ENCODE data around the gene ESYT3. TPM values are rescaled to one million over a fixed set of nuclear protein-coding genes. Genes with fewer than 3 reads are reported as not detected.

Gene ESYT3
- total and polyA plus RNA-seq, 8 donors, result 0.95 to 2.8 (median 1.4) TPM

DNA sequence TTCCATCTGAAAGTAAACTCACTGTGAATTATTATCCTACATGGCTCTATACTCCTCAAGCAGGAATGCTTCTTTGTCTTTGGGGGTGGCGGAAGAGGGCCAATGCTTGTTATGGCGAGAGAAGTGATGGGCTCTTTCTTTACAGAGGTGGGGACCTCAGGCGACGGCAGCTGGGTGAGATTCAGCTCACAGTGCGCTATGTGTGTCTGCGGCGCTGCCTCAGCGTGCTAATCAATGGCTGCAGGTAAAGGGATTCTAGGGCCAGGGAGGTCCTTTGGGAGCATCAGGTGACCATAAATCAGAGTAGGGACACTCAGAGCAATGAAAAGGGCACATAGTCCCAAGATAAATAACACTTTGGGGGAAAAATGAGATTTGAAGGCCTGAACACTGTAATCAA, 39.0 kb downstream of the ESYT3 start:
- no peak for FAIRE-seq
- H3K9me3 ChIP-seq, result no peaks in the 10 kb centered on the region
- no peaks in the 10 kb centered on the region for H3K27me3 ChIP-seq
- no peaks in the 10 kb centered on the region for H3K4me1 ChIP-seq
- ATAC-seq, result no peak
- H3K4me3 ChIP-seq, result no peak overlapping the region
- intact Hi-C loops (cut with DNase I), result no loop called here
- H3K36me3 ChIP-seq, result no peaks in the 10 kb centered on the region
- TF ChIP-seq, protein P1, sequence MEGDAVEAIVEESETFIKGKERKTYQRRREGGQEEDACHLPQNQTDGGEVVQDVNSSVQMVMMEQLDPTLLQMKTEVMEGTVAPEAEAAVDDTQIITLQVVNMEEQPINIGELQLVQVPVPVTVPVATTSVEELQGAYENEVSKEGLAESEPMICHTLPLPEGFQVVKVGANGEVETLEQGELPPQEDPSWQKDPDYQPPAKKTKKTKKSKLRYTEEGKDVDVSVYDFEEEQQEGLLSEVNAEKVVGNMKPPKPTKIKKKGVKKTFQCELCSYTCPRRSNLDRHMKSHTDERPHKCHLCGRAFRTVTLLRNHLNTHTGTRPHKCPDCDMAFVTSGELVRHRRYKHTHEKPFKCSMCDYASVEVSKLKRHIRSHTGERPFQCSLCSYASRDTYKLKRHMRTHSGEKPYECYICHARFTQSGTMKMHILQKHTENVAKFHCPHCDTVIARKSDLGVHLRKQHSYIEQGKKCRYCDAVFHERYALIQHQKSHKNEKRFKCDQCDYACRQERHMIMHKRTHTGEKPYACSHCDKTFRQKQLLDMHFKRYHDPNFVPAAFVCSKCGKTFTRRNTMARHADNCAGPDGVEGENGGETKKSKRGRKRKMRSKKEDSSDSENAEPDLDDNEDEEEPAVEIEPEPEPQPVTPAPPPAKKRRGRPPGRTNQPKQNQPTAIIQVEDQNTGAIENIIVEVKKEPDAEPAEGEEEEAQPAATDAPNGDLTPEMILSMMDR (IDR thresholded peaks at IDR 0.05), result no peak
- H3K27ac ChIP-seq, result no peak overlapping the region
- DNase-seq, result no peak
- 97 to 98% methylated on average over 8 of the region's 8 CpGs for WGBS, 2 donors

GRCh38 chr3:138474163-138474562, 39.7 kb downstream of the ESYT3 start:
- no peaks in the 10 kb centered on the region for H3K4me1 ChIP-seq
- TF ChIP-seq, protein P1 (IDR thresholded peaks at IDR 0.05), result no peak
- no peak for DNase-seq
- intact Hi-C loops (cut with DNase I), result no loop called here
- ATAC-seq, result no peak
- H3K9me3 ChIP-seq, result no peaks in the 10 kb centered on the region
- no peak for FAIRE-seq
- 86% methylated on average over 6 of the region's 6 CpGs for WGBS, 2 donors
- H3K27ac ChIP-seq, result no peak overlapping the region
- H3K36me3 ChIP-seq, result no peaks in the 10 kb centered on the region
- no peak overlapping the region for H3K4me3 ChIP-seq
- no peaks in the 10 kb centered on the region for H3K27me3 ChIP-seq

GRCh38 chr3:138476526-138476925, 42.1 kb downstream of the ESYT3 start:
- Histone ChIP-seq H3K27ac (no peak overlapping the region), H3K4me1 (no peaks in the 10 kb centered on the region), H3K36me3 (no peaks in the 10 kb centered on the region), H3K4me3 (no peak overlapping the region), H3K9me3 (no peaks in the 10 kb centered on the region), H3K27me3 (no peaks in the 10 kb centered on the region)
- WGBS, 2 donors, result 92% methylated on average over 2 of the region's 2 CpGs
- ATAC-seq (no peak), DNase-seq (no peak), FAIRE-seq (no peak)
- TF ChIP-seq, protein P1 (IDR thresholded peaks at IDR 0.05), result no peak
- intact Hi-C loops (cut with DNase I), result no loop called here

DNA sequence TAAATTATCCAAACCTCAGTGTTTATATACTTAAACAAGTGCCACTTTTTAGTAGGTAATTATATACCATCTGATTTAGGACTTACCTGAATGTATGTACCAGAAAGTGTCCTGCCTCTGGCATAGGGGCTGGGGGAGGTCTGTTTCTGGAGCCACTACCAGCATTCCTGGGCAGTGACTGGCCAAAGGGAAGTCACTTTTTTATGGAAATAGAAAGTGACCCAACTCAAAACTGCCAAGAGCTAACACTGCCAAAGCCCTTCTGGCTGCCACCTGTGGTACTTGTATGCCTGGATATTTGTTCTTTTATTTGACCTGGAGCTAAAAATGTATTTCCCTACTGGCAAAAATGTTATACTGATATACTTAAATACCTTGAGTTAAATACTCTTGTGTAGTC, 42.7 kb downstream of the ESYT3 start:
- TF ChIP-seq, protein P1 (IDR thresholded peaks at IDR 0.05), result no peak
- ATAC-seq (no peak), DNase-seq (no peak), FAIRE-seq (no peak)
- H3K9me3 ChIP-seq, result no peaks in the 10 kb centered on the region
- no peaks in the 10 kb centered on the region for H3K27me3 ChIP-seq
- intact Hi-C loops (cut with DNase I), result no loop called here
- H3K4me3 ChIP-seq, result no peak overlapping the region
- H3K4me1 ChIP-seq, result no peaks in the 10 kb centered on the region
- H3K27ac ChIP-seq, result no peak overlapping the region
- no peaks in the 10 kb centered on the region for H3K36me3 ChIP-seq

DNA sequence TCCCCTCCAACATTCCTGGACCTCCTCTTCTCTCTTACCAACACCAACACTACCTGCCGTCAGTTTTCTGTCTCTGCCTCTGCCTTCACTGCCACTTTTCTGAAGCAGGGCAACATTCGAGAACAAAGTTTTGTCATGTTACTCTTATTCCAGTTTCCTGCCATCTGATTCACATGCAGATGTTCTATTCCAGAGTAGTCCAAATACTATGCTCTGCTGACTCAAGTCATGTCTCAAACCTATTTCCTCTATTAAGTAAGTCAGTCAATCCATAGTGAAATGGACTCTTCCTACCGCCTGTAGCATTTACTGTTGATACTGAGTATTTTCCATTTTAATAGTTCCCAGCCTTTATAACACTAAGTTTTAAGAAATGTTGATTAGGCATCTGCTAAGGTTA, 43.4 kb downstream of the ESYT3 start:
- intact Hi-C loops (cut with DNase I), result no loop called here
- Histone ChIP-seq H3K4me3 (no peak overlapping the region), H3K9me3 (no peaks in the 10 kb centered on the region), H3K4me1 (no peaks in the 10 kb centered on the region), H3K36me3 (no peaks in the 10 kb centered on the region), H3K27me3 (no peaks in the 10 kb centered on the region), H3K27ac (no peak overlapping the region)
- ATAC-seq (no peak), DNase-seq (no peak), FAIRE-seq (no peak)
- 89 to 98% methylated on average over 3 of the region's 3 CpGs for WGBS, 2 donors
- TF ChIP-seq, protein P1 (IDR thresholded peaks at IDR 0.05), result no peak

All from pancreas (tissue), 10 donors.